ENCODE data around the gene AKNA.
A peak's percentile ranks its signal among the peaks of the same experiment; 100 is the strongest.

AKNA gene

GRCh38 chr9:114387680-114388356, at the start of gene AKNA:
TSS of gene AKNA (minus strand) at chr9:114387982. CDS start at chr9:114381333, 6,649 bp downstream.
- peak; percentile 54 to 70 for DNase-seq (ENCODE audit: low read depth in 2 of 2, low spot score in 1 of 2)

GRCh38 chr9:114437401-114437893, 49.7 kb upstream of the AKNA start:
- no peak for DNase-seq (ENCODE audit: low read depth in 2 of 2, low spot score in 1 of 2)

GRCh38 chr9:114434878-114435311, 47.1 kb upstream of the AKNA start:
- DNase-seq (ENCODE audit: low read depth in 2 of 2, low spot score in 1 of 2) = no peak

GRCh38 chr9:114433720-114434255, 46.0 kb upstream of the AKNA start:
- DNase-seq (ENCODE audit: low read depth in 2 of 2, low spot score in 1 of 2) = no peak

- DNase-seq (ENCODE audit: low read depth in 2 of 2, low spot score in 1 of 2) = no peak
Measured at GRCh38 chr9:114433086-114433485, 45.3 kb upstream of the AKNA start.

GRCh38 chr9:114432323-114433067, 44.7 kb upstream of the AKNA start:
- no peak for DNase-seq (ENCODE audit: low read depth in 2 of 2, low spot score in 1 of 2)

- no peak for DNase-seq (ENCODE audit: low read depth in 2 of 2, low spot score in 1 of 2)
Measured at GRCh38 chr9:114431770-114432169, 44.0 kb upstream of the AKNA start.

- DNase-seq (ENCODE audit: low read depth in 2 of 2, low spot score in 1 of 2) = no peak
Measured at GRCh38 chr9:114431003-114431402, 43.2 kb upstream of the AKNA start.

- no peak for DNase-seq (ENCODE audit: low read depth in 2 of 2, low spot score in 1 of 2)
Measured at GRCh38 chr9:114430457-114430856, 42.7 kb upstream of the AKNA start.

- DNase-seq (ENCODE audit: low read depth in 2 of 2, low spot score in 1 of 2) = no peak
Measured at GRCh38 chr9:114429488-114429887, 41.7 kb upstream of the AKNA start.

- no peak for DNase-seq (ENCODE audit: low read depth in 2 of 2, low spot score in 1 of 2)
Measured at GRCh38 chr9:114428466-114428865, 40.7 kb upstream of the AKNA start.

GRCh38 chr9:114427644-114428043, 39.9 kb upstream of the AKNA start:
- DNase-seq (ENCODE audit: low read depth in 2 of 2, low spot score in 1 of 2) = no peak

GRCh38 chr9:114426046-114426948, 38.5 kb upstream of the AKNA start:
- no peak for DNase-seq (ENCODE audit: low read depth in 2 of 2, low spot score in 1 of 2)

- no peak for DNase-seq (ENCODE audit: low read depth in 2 of 2, low spot score in 1 of 2)
Measured at GRCh38 chr9:114425126-114425525, 37.3 kb upstream of the AKNA start.

GRCh38 chr9:114424126-114424525, 36.3 kb upstream of the AKNA start:
- DNase-seq (ENCODE audit: low read depth in 2 of 2, low spot score in 1 of 2) = no peak

- no peak for DNase-seq (ENCODE audit: low read depth in 2 of 2, low spot score in 1 of 2)
Measured at GRCh38 chr9:114423181-114423580, 35.4 kb upstream of the AKNA start.

GRCh38 chr9:114421147-114421546, 33.4 kb upstream of the AKNA start:
- DNase-seq (ENCODE audit: low read depth in 2 of 2, low spot score in 1 of 2) = no peak

- DNase-seq (ENCODE audit: low read depth in 2 of 2, low spot score in 1 of 2) = no peak
Measured at GRCh38 chr9:114419796-114420195, 32.0 kb upstream of the AKNA start.

GRCh38 chr9:114418053-114418452, 30.3 kb upstream of the AKNA start:
- DNase-seq (ENCODE audit: low read depth in 2 of 2, low spot score in 1 of 2) = no peak

GRCh38 chr9:114417511-114417910, 29.7 kb upstream of the AKNA start:
- no peak for DNase-seq (ENCODE audit: low read depth in 2 of 2, low spot score in 1 of 2)

- no peak for DNase-seq (ENCODE audit: low read depth in 2 of 2, low spot score in 1 of 2)
Measured at GRCh38 chr9:114416906-114417305, 29.1 kb upstream of the AKNA start.
